ENCODE measurements around the gene COG1. TPM values are rescaled to one million over a fixed set of nuclear protein-coding genes. Genes with fewer than 3 reads are reported as not detected.

The COG1 gene
- total RNA-seq, 1 donor from 2014 or later, result 7.9 TPM

DNA sequence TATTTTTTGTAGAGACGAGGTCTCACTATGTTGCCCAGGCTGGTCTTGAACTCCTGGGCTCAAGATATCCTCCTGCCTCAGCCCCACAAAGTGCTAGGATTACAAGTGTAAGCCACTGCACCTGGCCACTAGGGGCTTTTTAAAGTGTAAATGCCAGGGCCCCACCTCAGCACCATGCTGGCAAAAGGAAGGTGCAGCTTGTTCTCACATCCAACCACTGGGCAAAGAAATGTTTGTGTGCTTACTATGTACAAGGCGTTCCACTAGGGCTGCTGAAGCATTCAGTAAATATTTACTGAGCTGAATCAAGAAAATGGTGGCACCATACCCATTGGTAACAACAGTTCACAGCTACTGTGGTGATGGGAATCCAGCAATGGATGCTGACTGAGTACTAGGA is 22.6 kb downstream of the COG1 start:
- Histone ChIP-seq H3K4me3 (ENCODE audit: low read depth, low read length) (no peak overlapping the region), H3K36me3 (ENCODE audit: control insufficient read depth, insufficient read depth, low read length) (peaks cover 1% of the 10 kb centered on the region), H3K27me3 (ENCODE audit: control insufficient read depth, insufficient read depth, low read length) (no peaks in the 10 kb centered on the region)
- FAIRE-seq, result no peak
- TF ChIP-seq CTCF (IDR thresholded peaks at IDR 0.05; ENCODE audit: insufficient read depth, low read length, severe bottlenecking), result peak; percentile 18
- DNase-seq (ENCODE audit: low read depth), result no peak

GRCh38 chr17:73223626-73224230 is 30.9 kb downstream of the COG1 start:
- Histone ChIP-seq H3K27me3 (ENCODE audit: control insufficient read depth, insufficient read depth, low read length) (no peaks in the 10 kb centered on the region), H3K36me3 (ENCODE audit: control insufficient read depth, insufficient read depth, low read length) (no peaks in the 10 kb centered on the region), H3K4me3 (ENCODE audit: low read depth, low read length) (no peak overlapping the region)
- TF ChIP-seq CTCF (IDR thresholded peaks at IDR 0.05; ENCODE audit: insufficient read depth, low read length, severe bottlenecking), result no peak
- FAIRE-seq, result no peak
- no peak for DNase-seq (ENCODE audit: low read depth)

GRCh38 chr17:73224237-73224636 is 31.4 kb downstream of the COG1 start:
- TF ChIP-seq CTCF (IDR thresholded peaks at IDR 0.05; ENCODE audit: insufficient read depth, low read length, severe bottlenecking), result no peak
- FAIRE-seq (no peak), DNase-seq (ENCODE audit: low read depth) (no peak)

DNA sequence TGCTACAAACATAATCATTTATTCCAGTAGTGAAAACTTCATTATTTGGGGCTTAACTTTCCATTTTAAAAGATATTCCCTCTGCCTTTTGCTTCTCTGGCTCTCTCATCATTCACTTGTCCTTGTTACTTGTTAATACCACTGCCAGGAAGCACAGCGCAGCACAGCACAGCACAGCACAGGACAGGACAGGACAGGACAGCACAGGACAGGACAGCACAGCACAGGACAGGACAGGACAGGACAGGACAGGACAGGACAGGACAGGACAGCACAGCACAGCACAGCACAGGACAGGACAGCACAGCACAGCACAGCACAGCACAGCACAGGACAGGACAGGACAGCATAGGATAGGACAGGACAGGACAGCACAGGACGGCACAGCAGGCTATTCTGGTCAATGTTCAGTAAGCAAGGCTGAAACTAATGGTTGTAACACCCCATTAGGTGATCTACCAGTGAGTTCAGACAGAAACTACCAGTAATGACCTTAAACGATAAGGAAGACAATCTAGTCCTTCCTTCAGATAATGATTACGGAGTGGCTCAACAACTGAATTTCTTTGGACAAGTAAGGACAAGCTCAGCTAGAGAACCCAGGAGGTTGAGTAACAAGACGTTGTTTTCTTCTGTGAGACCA is 31.9 kb downstream of the COG1 start:
- FAIRE-seq (no peak), DNase-seq (ENCODE audit: low read depth) (peak; percentile 88)
- H3K27me3 ChIP-seq (ENCODE audit: control insufficient read depth, insufficient read depth, low read length), result no peaks in the 10 kb centered on the region
- H3K4me3 ChIP-seq (ENCODE audit: low read depth, low read length), result no peak overlapping the region
- no peak for TF ChIP-seq CTCF (IDR thresholded peaks at IDR 0.05; ENCODE audit: insufficient read depth, low read length, severe bottlenecking)
- H3K36me3 ChIP-seq (ENCODE audit: control insufficient read depth, insufficient read depth, low read length), result no peaks in the 10 kb centered on the region

More at GRCh38 chr17:73224237-73224636, 31.4 kb downstream of the COG1 start:
- no peaks in the 10 kb centered on the region for H3K27me3 ChIP-seq (ENCODE audit: control insufficient read depth, insufficient read depth, low read length)
- H3K36me3 ChIP-seq (ENCODE audit: control insufficient read depth, insufficient read depth, low read length), result no peaks in the 10 kb centered on the region
- no peak overlapping the region for H3K4me3 ChIP-seq (ENCODE audit: low read depth, low read length)

DNA sequence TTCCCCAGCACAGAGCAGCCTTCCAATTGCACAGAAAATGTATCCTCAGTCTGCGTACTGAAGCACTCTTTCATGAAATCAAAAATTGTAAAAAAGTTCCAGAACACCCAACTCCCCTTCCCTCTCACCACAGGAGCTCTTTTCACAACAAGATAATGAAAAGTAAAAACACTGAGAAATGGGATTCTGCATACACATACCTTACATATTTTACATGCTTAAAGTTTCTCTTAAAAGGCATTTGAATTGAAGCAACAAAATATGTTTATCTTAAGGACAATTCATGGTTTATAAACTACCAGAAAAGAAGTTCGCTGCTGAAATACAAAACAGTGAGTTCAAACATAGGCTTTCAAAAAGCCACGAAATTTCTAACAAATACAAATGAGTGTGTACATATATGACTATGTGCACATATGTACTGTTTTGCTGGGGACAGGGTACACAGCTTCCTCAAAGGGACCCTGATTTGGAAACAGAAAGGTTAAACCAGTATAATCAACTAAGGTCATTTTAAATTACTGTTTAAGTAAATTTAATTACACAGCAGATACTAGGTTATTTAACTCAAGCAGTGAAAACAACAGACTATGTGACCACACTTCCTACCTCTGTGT is 33.8 kb downstream of the COG1 start:
- no peak overlapping the region for H3K4me3 ChIP-seq (ENCODE audit: low read depth, low read length)
- no peaks in the 10 kb centered on the region for H3K36me3 ChIP-seq (ENCODE audit: control insufficient read depth, insufficient read depth, low read length)
- no peak for TF ChIP-seq CTCF (IDR thresholded peaks at IDR 0.05; ENCODE audit: insufficient read depth, low read length, severe bottlenecking)
- FAIRE-seq, result no peak
- no peak for DNase-seq (ENCODE audit: low read depth)
- no peaks in the 10 kb centered on the region for H3K27me3 ChIP-seq (ENCODE audit: control insufficient read depth, insufficient read depth, low read length)
